Brain pericyte (primary cell): Measurements from ENCODE around the gene PTGES3.
"Not testable (repeated sequence)": the region's sequence is repeated elsewhere in the genome, so short reads cannot be mapped to it uniquely, and the experiment has no call there.

Experiments
- DNase-seq: peaks from one replicate; pipeline ENCODE4 v3.0.0-alpha.2; 2012; ENCODE audit warnings: low read depth, low spot score

The PTGES3 gene

DNA sequence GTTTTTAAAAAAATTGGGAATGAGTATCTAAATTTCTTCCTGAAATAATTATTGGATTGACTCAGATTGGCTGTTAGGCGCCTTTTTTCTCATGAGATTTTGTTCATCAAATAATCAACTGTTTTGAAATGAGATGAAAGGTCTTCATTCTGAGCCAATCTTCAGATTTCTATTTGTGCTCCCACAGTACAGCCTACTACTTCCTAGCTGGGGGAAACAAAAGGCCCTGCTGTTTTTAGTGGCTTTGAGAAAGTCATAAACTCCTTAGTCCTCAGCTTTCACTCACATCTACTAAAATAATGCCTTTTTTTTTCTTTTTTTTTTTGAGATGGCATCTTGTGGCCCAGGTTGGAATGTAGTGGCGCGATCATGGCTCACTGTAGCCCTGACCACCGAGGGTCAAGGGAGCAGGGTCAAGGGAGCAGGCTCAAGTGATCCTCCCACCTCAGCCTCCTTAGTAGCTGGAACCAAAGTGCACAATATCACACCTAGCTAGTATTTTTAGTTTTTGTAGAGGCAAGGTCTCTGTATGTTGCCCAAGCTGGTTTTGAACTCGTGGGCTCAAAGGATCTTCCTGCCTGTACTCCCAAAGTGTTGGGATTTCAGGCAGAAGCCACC lies 21.8 kb upstream of the PTGES3 start:
- no peak for DNase-seq

DNA sequence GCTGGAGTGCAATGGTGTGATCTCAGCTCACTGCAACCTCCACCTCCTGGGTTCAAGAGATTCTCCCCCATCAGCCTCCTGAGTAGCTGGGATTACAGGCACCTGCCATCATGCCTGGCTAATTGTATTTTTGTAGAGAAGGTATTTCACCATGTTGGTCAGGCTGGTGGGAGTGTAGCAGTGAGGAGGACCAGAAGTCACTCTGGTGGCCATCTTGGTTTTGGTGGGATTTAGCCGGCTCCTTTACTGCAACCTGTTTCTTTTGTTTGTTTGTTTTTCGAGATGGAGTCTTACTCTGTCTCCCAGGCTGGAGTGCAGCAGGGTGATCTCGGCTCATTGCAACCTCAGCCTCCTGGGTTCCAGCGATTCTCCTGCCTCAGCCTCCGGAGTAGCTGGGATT lies 16.4 kb upstream of the PTGES3 start:
- DNase-seq = not testable (repeated sequence)

DNA sequence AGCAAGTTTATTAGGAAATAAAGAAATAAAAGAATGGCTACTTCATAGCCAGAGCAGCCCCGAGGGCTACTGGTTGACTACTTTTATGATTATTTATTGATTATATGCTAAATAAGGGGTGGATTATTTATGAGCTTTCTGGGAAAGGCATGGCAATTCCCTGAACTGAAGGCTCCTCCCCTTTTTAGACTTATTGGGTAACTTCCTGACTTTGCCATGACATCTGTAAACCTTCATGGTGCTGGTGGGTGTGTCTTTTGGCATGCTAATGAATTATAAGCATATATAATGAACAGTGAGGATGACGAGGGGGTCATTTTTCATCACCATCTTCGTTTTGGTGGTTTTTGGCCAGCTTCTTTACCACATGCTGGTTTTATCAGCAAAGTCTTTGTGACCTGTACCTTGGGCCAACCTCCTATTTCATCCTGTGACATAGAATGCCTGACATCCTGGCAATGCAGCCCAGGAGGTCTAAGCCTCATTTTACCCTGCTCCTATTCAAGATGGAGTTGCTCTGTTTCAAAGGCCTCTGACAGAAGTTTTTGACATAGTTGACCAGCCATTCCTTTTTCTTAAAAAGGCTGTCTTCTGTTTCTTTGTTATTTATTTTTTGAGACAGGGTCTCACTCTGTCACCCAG lies 11.1 kb upstream of the PTGES3 start:
- DNase-seq = no peak

DNA sequence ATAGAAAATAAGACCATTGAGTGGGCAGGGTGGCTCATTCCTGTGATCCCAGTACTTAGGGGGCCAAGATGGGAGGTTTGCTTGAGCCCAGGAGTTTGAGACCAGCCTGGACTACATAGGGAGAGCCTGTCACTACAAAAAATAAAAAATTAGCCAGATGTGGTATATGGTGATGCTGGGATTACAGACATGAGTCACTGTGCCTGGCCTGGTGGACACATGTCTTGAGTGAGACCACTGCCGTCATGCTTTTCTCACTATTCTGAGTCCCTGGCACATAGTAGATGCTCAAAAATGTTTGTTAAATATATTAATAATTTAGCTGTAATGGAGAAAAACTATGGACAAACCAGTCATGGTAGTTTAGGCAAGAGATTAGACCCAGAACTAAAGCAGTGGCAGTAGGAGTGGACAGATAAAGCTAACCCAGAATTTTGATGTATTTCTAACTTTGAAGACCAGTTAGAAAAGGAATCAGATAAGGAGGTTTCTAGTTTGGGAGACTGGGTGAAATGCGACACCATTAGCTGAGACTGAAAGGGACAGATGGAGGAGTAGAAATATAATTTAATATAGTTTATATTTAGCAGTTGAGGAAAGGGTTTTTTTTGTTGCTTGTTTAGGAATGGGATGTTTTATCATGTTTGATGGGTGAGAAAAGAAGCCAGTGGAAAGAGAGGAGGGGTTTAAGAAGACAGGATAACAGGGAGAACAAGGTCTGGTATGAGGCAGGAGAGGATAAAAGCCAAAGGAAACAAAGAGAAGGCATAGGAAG lies 7.4 kb upstream of the PTGES3 start:
- no peak for DNase-seq

DNA sequence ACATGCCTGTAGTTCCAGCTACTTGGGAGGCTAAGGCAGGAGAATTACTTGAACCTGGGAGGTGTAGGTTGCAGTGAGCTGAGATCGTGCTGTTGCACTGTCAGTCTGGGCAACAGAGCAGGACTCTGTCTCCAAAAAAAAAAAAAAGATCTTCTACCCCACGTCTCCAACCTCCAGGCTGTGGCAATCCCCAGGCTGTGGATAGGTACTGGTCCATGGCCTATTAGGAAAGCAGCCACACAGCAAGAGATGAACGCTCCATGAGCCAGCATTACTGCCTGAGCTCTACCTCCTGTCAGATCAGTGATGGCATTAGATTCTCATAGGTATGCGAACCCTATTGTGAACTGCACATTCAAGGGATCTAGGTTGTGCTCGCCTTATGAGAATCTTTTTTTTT lies 6.1 kb upstream of the PTGES3 start:
- DNase-seq = no peak

DNA sequence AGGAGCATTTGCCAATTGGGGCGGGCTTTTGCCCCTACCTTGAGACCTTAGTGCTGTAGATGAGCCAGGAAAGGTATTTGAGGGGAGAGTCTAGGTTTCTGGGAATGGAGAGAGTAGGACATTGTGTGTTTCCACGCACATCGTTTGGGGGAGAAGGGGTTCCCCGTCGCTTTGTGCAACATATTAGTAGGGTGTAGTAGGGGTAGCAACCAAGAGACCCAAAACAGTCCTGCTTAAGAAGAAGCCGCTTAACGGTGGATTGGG lies 694 bp upstream of the PTGES3 start:
- DNase-seq = no peak

DNA sequence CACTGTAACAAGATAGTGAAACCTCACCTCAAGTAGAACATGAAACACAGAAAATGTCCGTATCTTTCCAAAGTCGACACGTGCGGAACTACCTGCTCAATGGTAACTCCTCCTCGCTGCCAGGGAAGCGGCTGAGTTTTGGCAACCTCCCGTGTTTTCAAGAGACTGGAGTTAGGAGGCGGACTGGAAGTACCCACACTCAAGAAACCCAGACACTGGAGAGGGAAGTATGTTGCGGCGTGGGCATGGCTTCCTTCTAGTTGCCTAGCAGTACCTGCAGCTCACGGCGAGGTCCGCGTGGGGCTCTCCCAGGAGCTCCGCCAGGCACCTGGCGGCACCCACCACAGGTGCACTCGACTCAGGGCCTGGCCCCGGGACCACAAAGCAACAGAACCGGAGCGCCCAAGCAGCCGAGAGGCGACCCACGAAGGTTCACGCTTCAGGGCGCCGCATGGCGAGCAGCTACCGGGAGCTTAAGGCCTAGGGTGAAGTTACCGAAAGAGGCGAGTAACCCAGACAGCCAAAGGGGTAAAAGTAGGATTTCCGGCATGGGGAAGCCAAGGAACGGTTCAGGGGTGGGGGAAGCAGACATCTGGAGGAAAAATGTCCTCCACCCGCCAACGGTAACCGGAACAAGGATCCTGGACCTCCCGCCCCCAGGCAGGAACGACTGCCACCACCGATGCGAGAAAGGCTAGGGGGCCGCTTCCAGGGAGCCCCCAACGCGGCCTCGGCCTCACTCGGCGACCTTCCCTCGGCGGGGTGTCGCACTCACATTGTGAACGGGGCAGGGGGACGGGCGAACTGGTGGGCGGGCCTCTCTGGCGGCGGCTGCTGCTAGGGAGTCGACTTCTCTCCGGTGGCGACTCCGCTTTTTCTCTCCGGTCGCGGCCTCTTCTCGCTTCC lies 608 bp downstream of the PTGES3 start:
- DNase-seq = no peak

DNA sequence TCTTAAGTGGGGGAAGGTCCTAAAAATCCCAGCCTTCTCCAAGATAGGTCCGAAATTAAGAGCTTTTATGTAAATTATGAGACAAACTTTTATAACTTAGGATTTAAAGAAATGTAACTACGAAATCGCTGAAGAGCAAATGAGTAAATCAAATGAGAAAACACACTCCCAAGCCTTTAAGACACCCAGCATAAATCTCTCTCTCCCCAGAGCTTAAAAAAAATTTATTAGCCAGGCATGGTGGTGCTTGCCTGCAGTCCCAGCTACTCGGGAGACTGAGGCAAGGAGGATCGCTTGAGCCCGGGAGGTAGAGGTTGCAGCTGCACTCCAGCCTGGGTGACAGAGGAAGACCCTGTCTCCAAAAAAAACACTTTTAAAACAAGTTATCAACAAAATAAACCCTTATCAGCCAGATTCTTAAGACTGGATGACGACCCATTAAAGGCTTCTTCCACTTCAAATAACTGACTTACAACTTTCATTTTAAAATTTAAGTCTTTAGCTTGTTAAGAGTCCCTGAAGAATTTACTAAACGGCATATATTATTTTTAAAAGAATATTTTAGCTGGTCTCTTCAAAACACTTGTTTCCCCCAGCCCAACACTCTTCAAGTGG lies 3.2 kb downstream of the PTGES3 start:
- no peak for DNase-seq

DNA sequence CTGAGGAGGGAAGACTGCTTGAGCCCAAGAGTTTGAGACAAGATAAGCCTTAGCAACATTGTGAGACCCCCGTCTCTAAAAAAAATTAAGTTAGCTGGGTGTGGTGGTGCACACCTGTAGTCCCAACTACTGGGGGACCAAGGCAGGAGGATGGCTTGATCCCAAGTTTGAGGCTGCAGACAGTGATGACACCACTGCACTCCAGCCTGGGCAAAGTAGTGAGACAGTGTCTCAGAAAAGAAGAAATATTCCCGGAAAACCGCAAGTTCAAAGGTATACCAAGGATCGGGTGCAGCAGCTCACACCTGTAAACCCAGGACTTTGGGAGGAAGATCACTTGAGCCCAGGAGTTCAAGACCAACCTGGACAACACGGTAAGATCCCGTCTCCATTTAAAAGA lies 5.8 kb downstream of the PTGES3 start:
- DNase-seq = no peak

DNA sequence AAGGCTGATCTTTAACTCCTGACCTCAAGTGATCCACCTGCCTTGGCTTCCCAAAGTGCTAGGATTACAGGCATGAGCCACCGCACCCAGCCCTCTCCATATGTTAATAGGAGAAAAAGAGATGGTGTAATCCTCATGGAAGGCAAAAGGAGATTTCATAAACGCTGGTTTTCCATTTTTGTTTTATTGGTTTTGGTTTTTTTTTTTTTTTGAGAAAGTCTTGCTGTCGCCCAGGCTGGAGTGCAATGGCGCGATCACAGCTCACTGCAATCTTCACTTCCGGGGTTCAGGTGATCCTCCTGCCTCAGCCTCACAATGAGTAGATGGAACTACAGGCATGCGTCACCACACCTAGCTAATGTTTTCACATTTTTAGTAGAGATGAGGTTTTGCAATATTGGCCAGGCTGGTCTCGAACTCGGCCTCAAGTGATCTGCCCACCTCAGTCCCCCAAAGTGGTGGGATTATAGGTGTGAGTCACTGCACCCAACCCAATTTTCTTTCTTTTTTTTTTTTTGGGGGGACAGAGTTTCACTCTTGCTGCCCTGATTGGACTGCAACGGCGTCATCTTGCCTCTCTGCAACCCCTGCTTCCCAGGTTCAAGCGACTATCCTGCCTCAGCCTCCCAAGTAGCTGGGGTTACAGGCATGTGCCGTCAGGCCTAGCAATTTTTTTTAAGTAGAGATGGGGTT lies 8.1 kb downstream of the PTGES3 start:
- no peak for DNase-seq

DNA sequence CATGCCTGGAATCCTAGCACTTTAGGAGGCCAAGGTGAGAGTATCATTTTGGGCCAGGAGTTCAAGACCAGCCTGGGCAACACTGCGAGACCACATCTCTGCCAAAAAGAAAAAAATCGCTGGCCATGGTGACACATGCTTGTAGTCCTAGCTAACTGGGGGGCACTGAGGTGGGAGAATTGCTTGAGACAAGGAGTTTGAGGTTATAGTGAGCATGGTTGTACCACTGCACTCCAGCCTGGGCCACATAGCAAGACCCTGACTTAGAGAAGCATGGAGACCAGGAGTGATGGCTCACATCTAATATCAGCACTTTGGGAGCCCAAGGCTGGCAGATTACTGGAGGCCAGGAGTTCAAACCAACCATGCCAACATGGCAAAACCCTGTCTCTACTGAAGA lies 9.2 kb downstream of the PTGES3 start:
- no peak for DNase-seq

DNA sequence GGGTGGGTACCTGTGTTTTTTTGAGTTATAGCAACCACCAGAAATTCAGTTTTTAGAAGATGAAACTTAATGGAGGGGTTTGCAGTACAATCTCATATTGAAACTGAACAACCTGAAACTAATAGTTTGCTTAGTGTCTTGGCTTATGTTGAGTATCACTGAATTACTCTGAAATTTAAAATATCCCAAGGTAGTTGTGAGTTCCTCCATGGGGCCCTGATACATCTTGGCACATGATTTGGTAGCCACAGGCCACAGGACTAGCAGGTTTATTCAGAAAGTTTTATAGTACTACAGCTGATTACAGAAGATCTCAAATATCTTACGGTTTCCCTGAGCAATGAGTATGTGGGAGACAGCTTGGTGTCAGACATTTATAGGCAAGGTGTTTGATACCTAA lies 10.4 kb downstream of the PTGES3 start:
- DNase-seq = no peak

DNA sequence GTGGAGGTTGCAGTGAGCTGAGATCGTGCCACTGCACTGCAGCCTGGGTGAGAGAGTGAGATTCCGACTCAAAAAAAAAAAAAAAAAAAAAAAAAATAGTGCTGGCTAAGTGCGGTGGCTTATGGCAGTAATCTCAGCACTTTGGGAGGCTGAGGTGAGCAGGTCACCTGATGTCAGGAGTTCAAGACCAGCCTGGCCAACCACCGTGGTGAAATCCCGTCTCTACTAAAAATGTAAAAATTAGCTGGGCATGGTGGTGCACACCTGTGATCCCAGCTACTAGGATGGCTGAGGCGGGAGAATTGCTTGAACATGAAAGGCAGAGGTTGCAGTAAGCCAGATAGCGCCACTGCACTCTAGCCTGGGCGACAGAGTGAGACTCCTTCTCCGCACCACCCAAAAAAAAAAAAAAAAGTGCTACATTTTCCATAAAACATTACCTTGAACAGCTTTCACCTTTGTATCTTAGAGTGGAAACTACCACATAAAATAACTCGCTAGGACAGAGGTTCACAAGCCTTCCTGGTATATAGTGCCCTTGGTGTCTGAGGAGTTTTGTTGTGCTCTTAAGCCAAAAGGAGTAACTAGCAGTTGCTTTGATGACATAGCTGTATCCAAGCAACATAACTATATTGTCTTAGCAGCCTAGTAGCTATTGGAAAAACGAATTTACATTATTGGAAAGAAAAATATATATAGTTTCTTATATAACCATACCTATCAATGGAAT lies 11.1 kb downstream of the PTGES3 start:
- no peak for DNase-seq

DNA sequence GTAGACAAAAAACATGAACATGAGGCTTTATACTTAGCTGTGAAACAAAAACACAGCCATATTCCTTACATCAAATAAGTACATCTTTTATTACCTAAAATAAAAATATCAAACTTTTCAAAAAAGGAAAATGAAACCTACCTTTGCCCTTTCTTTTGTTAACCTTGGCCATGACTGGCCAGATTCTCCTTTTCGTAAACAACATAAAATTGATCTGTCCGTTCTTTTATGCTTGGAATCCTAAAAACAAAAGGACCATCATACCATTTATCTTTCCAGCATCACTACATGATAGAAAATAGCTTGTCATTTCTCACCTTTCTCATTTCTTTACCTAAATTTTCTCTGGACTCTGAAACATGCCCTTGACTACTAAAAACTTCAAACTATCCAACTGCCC lies 16.5 kb downstream of the PTGES3 start:
- DNase-seq = no peak

DNA sequence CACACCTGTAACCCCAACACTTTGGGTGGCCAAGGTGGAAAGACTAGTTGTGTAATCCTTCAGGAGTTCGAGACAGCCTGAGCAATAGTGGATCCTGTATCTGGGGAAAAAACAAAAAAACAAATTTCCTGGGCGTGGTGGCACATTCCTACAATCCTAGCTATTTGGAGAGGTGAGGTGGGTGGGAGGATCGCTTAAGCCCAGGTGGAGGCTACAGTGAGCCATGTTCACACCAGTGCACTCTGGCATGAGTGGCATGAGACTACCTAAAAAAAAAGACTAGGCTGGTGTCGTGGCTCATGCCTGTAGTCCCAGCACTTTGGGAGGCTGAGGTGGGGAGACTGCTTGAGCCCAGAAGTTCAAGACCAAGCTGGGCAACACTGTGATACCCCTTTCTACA lies 17.2 kb downstream of the PTGES3 start:
- no peak for DNase-seq

DNA sequence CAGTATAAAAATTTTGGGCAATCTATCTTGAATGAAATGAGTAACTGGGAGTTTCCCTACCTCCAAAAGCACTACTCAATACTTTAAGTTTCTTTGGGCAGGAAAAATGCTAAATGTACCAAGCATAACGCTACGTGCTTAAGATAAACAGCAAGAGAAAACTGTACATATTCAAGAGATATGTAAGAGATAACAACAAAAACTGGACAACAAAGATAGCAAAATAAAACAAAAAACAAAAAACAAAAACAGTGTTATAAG lies 20.0 kb downstream of the PTGES3 start:
- DNase-seq = no peak

DNA sequence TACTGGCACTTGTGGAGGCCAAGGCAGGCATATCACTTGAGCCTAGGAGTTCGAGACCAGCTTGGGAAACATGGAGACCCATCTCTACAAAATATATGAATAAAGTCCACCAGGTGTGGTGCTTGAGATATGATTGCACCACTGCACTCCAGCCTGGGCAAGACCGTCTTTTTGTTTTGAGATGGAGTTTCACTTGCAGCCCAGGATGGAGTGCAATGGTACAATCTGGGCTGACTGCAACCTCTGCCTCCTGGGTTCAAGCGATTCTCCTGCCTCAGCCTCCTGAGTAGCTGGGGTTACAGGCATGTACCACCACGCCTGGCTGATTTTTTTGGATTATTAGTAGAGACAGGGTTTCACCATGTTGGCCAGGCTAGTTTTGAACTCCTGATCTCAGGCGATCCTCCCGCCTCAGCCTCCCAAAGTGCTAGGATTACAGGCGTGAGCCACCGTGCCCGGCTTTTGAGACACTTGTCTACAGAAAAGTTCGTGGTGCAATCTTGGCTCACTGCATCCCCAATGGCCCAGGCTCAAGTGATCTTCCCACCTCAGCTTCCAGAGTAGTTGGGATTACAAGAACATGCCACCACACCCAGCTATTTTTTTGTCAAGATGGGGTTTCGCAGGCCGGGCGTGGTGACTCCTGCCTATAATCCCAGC lies 26.0 kb downstream of the PTGES3 start:
- DNase-seq = no peak

DNA sequence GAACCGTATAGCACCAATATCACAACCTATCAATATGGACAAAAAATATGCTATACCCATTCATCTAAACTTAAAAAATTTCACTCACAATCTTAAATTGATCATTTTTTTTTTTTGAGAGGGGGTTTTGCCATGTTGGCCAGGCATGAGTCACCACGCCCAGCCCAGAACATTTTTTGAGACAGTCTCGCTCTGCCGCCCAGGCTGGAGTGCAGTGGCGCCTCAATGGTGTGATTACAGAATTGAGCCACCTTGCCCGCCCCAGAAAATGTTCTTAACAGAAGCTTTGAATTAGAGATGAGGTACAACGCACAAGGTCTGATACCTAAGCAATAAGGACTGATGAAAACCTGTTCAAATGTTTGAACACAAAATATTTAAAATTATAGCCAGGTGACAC lies 26.5 kb downstream of the PTGES3 start:
- DNase-seq = no peak

DNA sequence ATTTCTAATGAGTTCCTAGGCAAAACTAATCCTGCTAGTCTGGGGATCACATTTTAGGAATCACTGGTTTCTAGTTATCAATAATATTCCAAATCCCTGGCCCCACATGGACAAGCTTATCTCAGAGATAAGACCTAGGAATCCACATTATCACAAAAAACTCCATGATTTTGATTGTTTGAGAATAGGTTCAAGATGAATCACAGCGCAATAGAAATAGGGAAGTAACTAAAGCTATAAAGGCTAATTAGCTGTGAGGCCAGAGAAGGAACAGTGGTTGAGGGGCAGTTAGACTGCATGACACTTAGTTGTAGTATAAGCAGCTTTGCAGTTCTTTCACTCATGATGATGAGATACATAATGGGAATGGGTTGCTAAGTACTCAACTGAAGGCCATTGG lies 29.2 kb downstream of the PTGES3 start:
- DNase-seq = no peak
